ENCODE results near the gene STX7. TPM values are rescaled to one million over a fixed set of nuclear protein-coding genes. Genes with fewer than 3 reads are reported as not detected.

STX7 gene
- polyA plus RNA-seq, 1 experiment = 42.7 TPM

GRCh38 chr6:132487762-132488161, 25.2 kb downstream of the STX7 start:
- no peaks in the 10 kb centered on the region for H3K27me3 ChIP-seq (ENCODE audit: control insufficient read depth, insufficient read depth, low read length)
- CTCF ChIA-PET = interaction anchor here (0.6 to 8.4 kb wide), 9 partner anchors 9 to 793 kb away, joined by 3 to 298 read pairs (median 4); no protein-coding TSS in a partner anchor
- DNase-seq (ENCODE audit: low read depth, low spot score) = no peak
- no peak for TF ChIP-seq CTCF (IDR thresholded peaks at IDR 0.05; ENCODE audit: low read depth, low read length)
- H3K4me3 ChIP-seq (ENCODE audit: low read depth, low read length) = no peak overlapping the region
- H3K27ac ChIP-seq (ENCODE audit: low read depth, low read length) = no peak overlapping the region
- POLR2A ChIA-PET = no interaction called here
- H3K9me3 ChIP-seq (ENCODE audit: control insufficient read depth, insufficient read depth, low read length) = 0 out of 2 replicates have a peak, but pooled peaks cover 4% of the 10 kb centered on the region

DNA sequence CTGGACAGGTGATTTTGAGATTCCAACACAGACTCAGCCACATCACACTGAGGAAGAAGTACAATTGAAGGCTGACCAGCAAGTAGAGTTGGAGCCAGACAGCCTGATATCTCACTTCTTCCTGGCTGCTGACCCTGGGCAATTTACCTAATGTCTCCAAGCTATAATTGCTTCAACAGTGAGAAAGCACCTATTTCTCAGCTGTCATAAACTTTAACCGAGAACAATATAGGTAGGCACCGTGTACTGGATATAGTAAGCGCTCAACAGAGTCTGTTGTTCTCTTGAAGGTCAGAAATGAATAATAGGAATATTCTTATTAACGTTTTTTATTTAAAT, 28.3 kb downstream of the STX7 start:
- TF ChIP-seq CTCF (IDR thresholded peaks at IDR 0.05; ENCODE audit: low read depth, low read length) = no peak
- POLR2A ChIA-PET = interaction anchor here (0.6 kb wide), 1 partner anchor 197 kb away, joined by 3 read pairs; no protein-coding TSS in a partner anchor
- CTCF ChIA-PET = interaction anchor here (0.5 to 8.4 kb wide), 34 partner anchors 9 to 569 kb away, joined by 3 to 298 read pairs (median 4); no protein-coding TSS in a partner anchor

DNA sequence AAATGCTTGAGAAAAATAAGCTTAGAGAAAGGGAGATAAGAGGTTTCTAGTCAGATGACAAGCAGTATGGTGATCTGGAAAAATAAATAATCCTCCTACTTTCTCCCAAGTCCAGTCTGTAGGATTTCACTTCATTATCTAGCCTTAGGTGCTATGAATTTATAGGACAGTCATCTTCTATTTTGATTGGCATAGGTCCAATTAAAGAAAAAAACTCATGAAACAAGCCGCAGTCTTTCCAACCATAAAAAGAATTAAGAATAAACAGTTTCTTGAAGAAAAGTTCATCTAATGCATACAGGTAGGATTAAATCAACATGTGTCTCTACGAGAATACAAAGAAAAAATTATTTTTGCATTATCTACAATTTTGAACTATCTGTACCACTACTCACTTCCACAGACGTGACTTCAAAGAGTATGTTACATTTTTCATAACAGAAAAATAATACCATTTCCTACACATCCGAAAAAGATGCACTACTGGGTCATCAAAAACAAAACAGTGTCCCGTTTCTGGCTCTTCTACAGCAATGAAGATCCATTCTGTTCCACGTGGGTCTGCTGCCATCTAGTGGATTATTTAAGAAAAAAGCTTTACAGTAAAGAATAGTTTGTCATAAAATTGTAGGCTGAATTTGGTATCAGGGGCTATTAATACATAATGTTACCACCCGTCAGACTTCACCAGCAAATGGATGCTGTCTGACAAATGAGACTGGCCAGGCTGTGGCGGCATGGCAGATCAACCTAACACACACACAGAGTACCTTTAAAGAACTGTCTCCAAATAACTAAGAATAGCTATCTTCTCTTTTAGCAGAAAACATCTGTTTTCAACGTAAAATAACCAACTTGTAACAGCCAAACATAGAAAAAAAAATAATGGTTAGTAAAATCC, 28.9 kb downstream of the STX7 start:
- H3K27me3 ChIP-seq (ENCODE audit: control insufficient read depth, insufficient read depth, low read length) = no peaks in the 10 kb centered on the region
- no peak overlapping the region for H3K27ac ChIP-seq (ENCODE audit: low read depth, low read length)
- H3K9me3 ChIP-seq (ENCODE audit: control insufficient read depth, insufficient read depth, low read length) = 0 out of 2 replicates have a peak, but pooled peaks cover 4% of the 10 kb centered on the region
- no peak overlapping the region for H3K4me3 ChIP-seq (ENCODE audit: low read depth, low read length)
- ChIA-PET CTCF (interaction anchor here (0.5 to 8.4 kb wide), 38 partner anchors 9 to 569 kb away, joined by 3 to 298 read pairs (median 4); no protein-coding TSS in a partner anchor), POLR2A (interaction anchor here (0.6 kb wide), 1 partner anchor 196 kb away, joined by 3 read pairs; no protein-coding TSS in a partner anchor)
- DNase-seq (ENCODE audit: low read depth, low spot score) = peak; percentile 37
- TF ChIP-seq CTCF (IDR thresholded peaks at IDR 0.05; ENCODE audit: low read depth, low read length) = peak; percentile 69

More for the DNA sequence above, 28.3 kb downstream of the STX7 start:
- DNase-seq (ENCODE audit: low read depth, low spot score) = no peak
- Histone ChIP-seq H3K9me3 (ENCODE audit: control insufficient read depth, insufficient read depth, low read length) (0 out of 2 replicates have a peak, but pooled peaks cover 4% of the 10 kb centered on the region), H3K27me3 (ENCODE audit: control insufficient read depth, insufficient read depth, low read length) (no peaks in the 10 kb centered on the region), H3K27ac (ENCODE audit: low read depth, low read length) (no peak overlapping the region), H3K4me3 (ENCODE audit: low read depth, low read length) (no peak overlapping the region)

GRCh38 chr6:132482581-132482980, 30.3 kb downstream of the STX7 start:
- Histone ChIP-seq H3K9me3 (ENCODE audit: control insufficient read depth, insufficient read depth, low read length) (0 out of 2 replicates have a peak, but pooled peaks cover 4% of the 10 kb centered on the region), H3K4me3 (ENCODE audit: low read depth, low read length) (no peak overlapping the region), H3K27ac (ENCODE audit: low read depth, low read length) (no peak overlapping the region), H3K27me3 (ENCODE audit: control insufficient read depth, insufficient read depth, low read length) (no peaks in the 10 kb centered on the region)
- POLR2A ChIA-PET = no interaction called here
- no peak for DNase-seq (ENCODE audit: low read depth, low spot score)
- CTCF ChIA-PET = interaction anchor here (0.9 to 8.4 kb wide), 4 partner anchors 181 to 568 kb away, joined by 3 to 298 read pairs (median 142); no protein-coding TSS in a partner anchor
- no peak for TF ChIP-seq CTCF (IDR thresholded peaks at IDR 0.05; ENCODE audit: low read depth, low read length)

GRCh38 chr6:132481189-132481588, 31.7 kb downstream of the STX7 start:
- no peak for TF ChIP-seq CTCF (IDR thresholded peaks at IDR 0.05; ENCODE audit: low read depth, low read length)
- Histone ChIP-seq H3K9me3 (ENCODE audit: control insufficient read depth, insufficient read depth, low read length) (no peaks in the 10 kb centered on the region), H3K27me3 (ENCODE audit: control insufficient read depth, insufficient read depth, low read length) (no peaks in the 10 kb centered on the region), H3K27ac (ENCODE audit: low read depth, low read length) (no peak overlapping the region), H3K4me3 (ENCODE audit: low read depth, low read length) (no peak overlapping the region)
- ChIA-PET CTCF (interaction anchor here (1.1 to 8.4 kb wide), 4 partner anchors 180 to 566 kb away, joined by 5 to 298 read pairs (median 144); no protein-coding TSS in a partner anchor), POLR2A (no interaction called here)
- DNase-seq (ENCODE audit: low read depth, low spot score) = no peak
